ENCODE measurements around the gene TGOLN2.
A peak's percentile ranks its signal among the peaks of the same experiment; 100 is the strongest.

The TGOLN2 gene

GRCh38 chr2:85310330-85310729 is 17.5 kb downstream of the TGOLN2 start:
- Histone ChIP-seq H3K4me1 (ENCODE audit: control insufficient read depth in 5 of 5, insufficient read depth in 5 of 5, low read length in 5 of 5) (peaks cover 0 to 30% (median 18%) of the 10 kb centered on the region in 5 donors), H3K27ac (ENCODE audit: low read depth, low read length) (no peak overlapping the region), H3K36me3 (ENCODE audit: control insufficient read depth in 5 of 5, insufficient read depth in 5 of 5, low read length in 5 of 5) (peaks cover 0 to 51% (median 45%) of the 10 kb centered on the region in 5 donors), H3K4me3 (ENCODE audit: low read depth in 1 of 5, low read length in 5 of 5) (no peak overlapping the region), H3K27me3 (ENCODE audit: control insufficient read depth in 5 of 5, insufficient read depth in 4 of 5, low read length in 5 of 5) (no peaks in the 10 kb centered on the region), H3K9ac (ENCODE audit: low read length in 5 of 5) (no peak overlapping the region), H3K9me3 (ENCODE audit: control insufficient read depth in 5 of 5, low read length in 5 of 5) (no peaks in the 10 kb centered on the region)

- H3K27ac ChIP-seq (ENCODE audit: low read depth, low read length) = peak overlapping the region; percentile 10
- H3K9me3 ChIP-seq (ENCODE audit: control insufficient read depth in 5 of 5, low read length in 5 of 5) = no peaks in the 10 kb centered on the region
- H3K36me3 ChIP-seq (ENCODE audit: control insufficient read depth in 5 of 5, insufficient read depth in 5 of 5, low read length in 5 of 5) = peaks cover 0 to 51% (median 46%) of the 10 kb centered on the region in 5 donors
- H3K4me3 ChIP-seq (ENCODE audit: low read depth in 1 of 5, low read length in 5 of 5) = peak overlapping the region in 1 of 5 donors; percentile 8
- H3K9ac ChIP-seq (ENCODE audit: low read length in 5 of 5) = no peak overlapping the region
- no peaks in the 10 kb centered on the region for H3K27me3 ChIP-seq (ENCODE audit: control insufficient read depth in 5 of 5, insufficient read depth in 4 of 5, low read length in 5 of 5)
- peaks cover 0 to 30% (median 18%) of the 10 kb centered on the region in 5 donors for H3K4me1 ChIP-seq (ENCODE audit: control insufficient read depth in 5 of 5, insufficient read depth in 5 of 5, low read length in 5 of 5)
Measured at GRCh38 chr2:85309699-85310321, 18.0 kb downstream of the TGOLN2 start.

GRCh38 chr2:85308896-85309555 is 18.8 kb downstream of the TGOLN2 start:
- H3K27ac ChIP-seq (ENCODE audit: low read depth, low read length) = peak overlapping the region; percentile 10
- no peaks in the 10 kb centered on the region for H3K9me3 ChIP-seq (ENCODE audit: control insufficient read depth in 5 of 5, low read length in 5 of 5)
- H3K27me3 ChIP-seq (ENCODE audit: control insufficient read depth in 5 of 5, insufficient read depth in 4 of 5, low read length in 5 of 5) = no peaks in the 10 kb centered on the region
- H3K4me3 ChIP-seq (ENCODE audit: low read depth in 1 of 5, low read length in 5 of 5) = peak overlapping the region in 1 of 5 donors; percentile 8
- H3K4me1 ChIP-seq (ENCODE audit: control insufficient read depth in 5 of 5, insufficient read depth in 5 of 5, low read length in 5 of 5) = peaks cover 0 to 28% (median 18%) of the 10 kb centered on the region in 5 donors
- peak overlapping the region in 1 of 5 donors; percentile 12 for H3K9ac ChIP-seq (ENCODE audit: low read length in 5 of 5)
- H3K36me3 ChIP-seq (ENCODE audit: control insufficient read depth in 5 of 5, insufficient read depth in 5 of 5, low read length in 5 of 5) = peaks cover 0 to 51% (median 48%) of the 10 kb centered on the region in 5 donors

GRCh38 chr2:85308201-85308600 is 19.6 kb downstream of the TGOLN2 start:
- no peak overlapping the region for H3K27ac ChIP-seq (ENCODE audit: low read depth, low read length)
- H3K36me3 ChIP-seq (ENCODE audit: control insufficient read depth in 5 of 5, insufficient read depth in 5 of 5, low read length in 5 of 5) = peaks cover 0 to 58% (median 56%) of the 10 kb centered on the region in 5 donors
- H3K4me3 ChIP-seq (ENCODE audit: low read depth in 1 of 5, low read length in 5 of 5) = no peak overlapping the region

GRCh38 chr2:85307527-85307897 is 20.3 kb downstream of the TGOLN2 start:
- peak overlapping the region in 1 of 5 donors; percentile 27 for H3K4me3 ChIP-seq (ENCODE audit: low read depth in 1 of 5, low read length in 5 of 5)
- no peaks in the 10 kb centered on the region for H3K9me3 ChIP-seq (ENCODE audit: control insufficient read depth in 5 of 5, low read length in 5 of 5)
- no peaks in the 10 kb centered on the region for H3K27me3 ChIP-seq (ENCODE audit: control insufficient read depth in 5 of 5, insufficient read depth in 4 of 5, low read length in 5 of 5)
- H3K27ac ChIP-seq (ENCODE audit: low read depth, low read length) = no peak overlapping the region
- peak overlapping the region in 1 of 5 donors; percentile 2 for H3K9ac ChIP-seq (ENCODE audit: low read length in 5 of 5)
- H3K36me3 ChIP-seq (ENCODE audit: control insufficient read depth in 5 of 5, insufficient read depth in 5 of 5, low read length in 5 of 5) = peaks cover 0 to 62% (median 60%) of the 10 kb centered on the region in 5 donors
- H3K4me1 ChIP-seq (ENCODE audit: control insufficient read depth in 5 of 5, insufficient read depth in 5 of 5, low read length in 5 of 5) = peaks cover 0 to 28% (median 18%) of the 10 kb centered on the region in 5 donors

More at GRCh38 chr2:85308201-85308600, 19.6 kb downstream of the TGOLN2 start:
- Histone ChIP-seq H3K9ac (ENCODE audit: low read length in 5 of 5) (no peak overlapping the region), H3K4me1 (ENCODE audit: control insufficient read depth in 5 of 5, insufficient read depth in 5 of 5, low read length in 5 of 5) (peaks cover 0 to 28% (median 18%) of the 10 kb centered on the region in 5 donors), H3K27me3 (ENCODE audit: control insufficient read depth in 5 of 5, insufficient read depth in 4 of 5, low read length in 5 of 5) (no peaks in the 10 kb centered on the region), H3K9me3 (ENCODE audit: control insufficient read depth in 5 of 5, low read length in 5 of 5) (no peaks in the 10 kb centered on the region)

GRCh38 chr2:85303780-85304531 is 23.8 kb downstream of the TGOLN2 start:
- Histone ChIP-seq H3K9ac (ENCODE audit: low read length in 5 of 5) (no peak overlapping the region), H3K4me3 (ENCODE audit: low read depth in 1 of 5, low read length in 5 of 5) (no peak overlapping the region), H3K9me3 (ENCODE audit: control insufficient read depth in 5 of 5, low read length in 5 of 5) (no peaks in the 10 kb centered on the region), H3K4me1 (ENCODE audit: control insufficient read depth in 5 of 5, insufficient read depth in 5 of 5, low read length in 5 of 5) (peaks cover 0 to 19% (median 13%) of the 10 kb centered on the region in 5 donors), H3K36me3 (ENCODE audit: control insufficient read depth in 5 of 5, insufficient read depth in 5 of 5, low read length in 5 of 5) (peaks cover 0 to 58% (median 49%) of the 10 kb centered on the region in 5 donors), H3K27ac (ENCODE audit: low read depth, low read length) (no peak overlapping the region), H3K27me3 (ENCODE audit: control insufficient read depth in 5 of 5, insufficient read depth in 4 of 5, low read length in 5 of 5) (no peaks in the 10 kb centered on the region)

GRCh38 chr2:85302121-85302520 is 25.7 kb downstream of the TGOLN2 start:
- H3K4me1 ChIP-seq (ENCODE audit: control insufficient read depth in 5 of 5, insufficient read depth in 5 of 5, low read length in 5 of 5) = peaks cover 0 to 9% (median 5%) of the 10 kb centered on the region in 5 donors
- H3K27ac ChIP-seq (ENCODE audit: low read depth, low read length) = no peak overlapping the region
- peaks cover 0 to 47% (median 40%) of the 10 kb centered on the region in 5 donors for H3K36me3 ChIP-seq (ENCODE audit: control insufficient read depth in 5 of 5, insufficient read depth in 5 of 5, low read length in 5 of 5)
- no peaks in the 10 kb centered on the region for H3K9me3 ChIP-seq (ENCODE audit: control insufficient read depth in 5 of 5, low read length in 5 of 5)
- H3K27me3 ChIP-seq (ENCODE audit: control insufficient read depth in 5 of 5, insufficient read depth in 4 of 5, low read length in 5 of 5) = no peaks in the 10 kb centered on the region
- H3K4me3 ChIP-seq (ENCODE audit: low read depth in 1 of 5, low read length in 5 of 5) = no peak overlapping the region
- no peak overlapping the region for H3K9ac ChIP-seq (ENCODE audit: low read length in 5 of 5)

- peaks cover 0 to 11% (median 6%) of the 10 kb centered on the region in 5 donors for H3K36me3 ChIP-seq (ENCODE audit: control insufficient read depth in 5 of 5, insufficient read depth in 5 of 5, low read length in 5 of 5)
- H3K9ac ChIP-seq (ENCODE audit: low read length in 5 of 5) = no peak overlapping the region
- no peaks in the 10 kb centered on the region for H3K27me3 ChIP-seq (ENCODE audit: control insufficient read depth in 5 of 5, insufficient read depth in 4 of 5, low read length in 5 of 5)
- H3K9me3 ChIP-seq (ENCODE audit: control insufficient read depth in 5 of 5, low read length in 5 of 5) = no peaks in the 10 kb centered on the region
- peak overlapping the region in 3 of 5 donors; percentile 2 to 12 (median 6) for H3K4me3 ChIP-seq (ENCODE audit: low read depth in 1 of 5, low read length in 5 of 5)
- peaks cover 0 to 15% (median 7%) of the 10 kb centered on the region in 5 donors for H3K4me1 ChIP-seq (ENCODE audit: control insufficient read depth in 5 of 5, insufficient read depth in 5 of 5, low read length in 5 of 5)
- H3K27ac ChIP-seq (ENCODE audit: low read depth, low read length) = peak overlapping the region; percentile 21
Measured at GRCh38 chr2:85291425-85292023, 36.3 kb downstream of the TGOLN2 start.

GRCh38 chr2:85288244-85288725 is 39.5 kb downstream of the TGOLN2 start:
- Histone ChIP-seq H3K36me3 (ENCODE audit: control insufficient read depth in 5 of 5, insufficient read depth in 5 of 5, low read length in 5 of 5) (peaks cover 0 to 21% (median 15%) of the 10 kb centered on the region in 5 donors), H3K9me3 (ENCODE audit: control insufficient read depth in 5 of 5, low read length in 5 of 5) (no peaks in the 10 kb centered on the region), H3K27ac (ENCODE audit: low read depth, low read length) (no peak overlapping the region), H3K27me3 (ENCODE audit: control insufficient read depth in 5 of 5, insufficient read depth in 4 of 5, low read length in 5 of 5) (no peaks in the 10 kb centered on the region), H3K9ac (ENCODE audit: low read length in 5 of 5) (no peak overlapping the region), H3K4me1 (ENCODE audit: control insufficient read depth in 5 of 5, insufficient read depth in 5 of 5, low read length in 5 of 5) (peaks cover 0 to 18% (median 5%) of the 10 kb centered on the region in 5 donors), H3K4me3 (ENCODE audit: low read depth in 1 of 5, low read length in 5 of 5) (no peak overlapping the region)
